ENCODE measurements around the gene TEP1.
A peak's percentile ranks its signal among the peaks of the same experiment; 100 is the strongest.

The TEP1 gene

DNA sequence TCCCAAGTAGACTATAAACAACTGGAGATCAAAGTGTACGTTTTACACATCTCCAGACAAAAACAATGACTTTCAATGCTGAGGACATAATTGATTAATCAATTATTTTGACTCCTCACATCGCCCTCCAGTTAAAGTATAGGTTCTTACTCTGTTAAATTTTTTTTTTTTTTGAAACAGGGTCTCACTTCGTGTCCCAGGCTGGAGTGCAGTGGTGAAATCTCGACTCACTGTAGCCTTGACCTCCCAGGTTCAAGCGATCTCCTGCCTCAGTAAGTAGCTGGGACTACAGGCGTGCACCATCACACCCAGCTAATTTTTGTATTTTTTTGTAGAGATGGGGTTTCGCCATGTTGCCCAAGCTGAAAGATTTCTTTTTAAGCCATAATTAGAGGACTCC is 79.3 kb downstream of the TEP1 start:
- DNase-seq = no peak

DNA sequence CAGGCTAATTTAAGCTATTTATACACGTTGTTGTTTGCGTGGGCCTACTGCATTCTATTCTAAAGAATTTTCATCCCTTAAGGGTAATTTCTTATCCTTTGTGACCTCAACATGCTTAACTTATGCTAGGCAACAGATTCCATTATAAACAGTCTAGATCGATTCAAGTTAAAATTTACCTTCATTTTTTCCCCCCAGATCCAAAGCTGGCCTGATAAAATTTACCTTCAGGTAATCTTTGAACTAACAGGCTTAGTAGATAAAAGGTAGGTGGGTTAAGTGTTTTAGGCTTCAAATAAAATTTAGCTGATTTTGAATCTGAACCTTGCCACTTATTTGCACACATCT is 79.8 kb downstream of the TEP1 start:
- DNase-seq = no peak

DNA sequence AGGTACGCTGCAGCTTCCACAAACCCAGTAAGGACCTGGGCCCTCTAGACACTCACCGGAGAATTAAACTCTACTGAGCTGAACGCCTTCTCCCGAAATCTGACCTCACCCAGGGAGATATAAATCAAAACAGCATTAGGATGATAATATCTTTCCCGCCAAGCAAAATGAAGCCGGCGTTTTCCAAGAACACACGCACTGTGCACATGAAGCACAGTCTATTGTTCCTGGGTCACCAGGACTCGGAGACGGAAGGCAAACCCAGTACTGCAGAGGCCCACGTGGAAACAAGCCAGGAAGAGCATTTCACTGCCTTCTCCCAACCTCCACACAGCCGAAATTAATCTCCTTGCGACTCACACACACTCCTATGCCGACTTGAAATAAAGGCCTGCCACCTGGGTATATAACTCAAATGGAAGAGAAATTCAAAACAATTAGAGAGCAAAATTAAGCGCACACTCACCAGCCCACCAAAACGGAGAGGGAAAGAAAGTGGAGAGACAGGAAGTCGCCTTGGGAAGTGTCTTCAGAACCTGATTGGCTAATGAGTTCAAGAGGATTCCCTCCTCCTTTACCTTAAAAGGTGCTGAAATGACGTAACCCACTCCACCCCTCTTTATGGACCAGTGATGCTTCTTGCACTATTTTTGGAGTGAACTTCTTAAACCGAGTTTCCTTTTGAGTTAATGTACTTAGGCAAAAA is 80.4 kb downstream of the TEP1 start, which contains the start of gene CCNB1IP1:
TSS of gene CCNB1IP1 (minus strand) at position 492 of the 706 bp plus-strand sequence. CDS start 16,756 bp downstream, outside the sequence.
- DNase-seq = peak; percentile 84

DNA sequence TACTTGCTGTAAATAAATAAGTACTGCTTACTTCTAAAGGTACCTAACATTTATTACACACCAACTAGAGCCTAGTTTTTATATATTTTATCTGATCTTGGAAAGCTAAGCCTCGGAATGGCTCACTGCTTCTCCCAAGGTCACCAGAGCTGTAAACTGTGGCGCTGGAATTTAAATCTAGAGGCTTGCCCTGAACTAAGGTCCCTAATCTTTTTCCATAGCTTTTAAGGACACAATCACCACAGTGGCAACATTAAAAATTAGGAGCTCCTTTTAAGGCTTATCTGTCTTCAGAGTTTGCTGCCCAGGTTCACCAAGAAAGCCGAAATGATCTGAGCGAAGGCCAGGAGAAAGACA is 80.9 kb downstream of the TEP1 start:
- DNase-seq = no peak

DNA sequence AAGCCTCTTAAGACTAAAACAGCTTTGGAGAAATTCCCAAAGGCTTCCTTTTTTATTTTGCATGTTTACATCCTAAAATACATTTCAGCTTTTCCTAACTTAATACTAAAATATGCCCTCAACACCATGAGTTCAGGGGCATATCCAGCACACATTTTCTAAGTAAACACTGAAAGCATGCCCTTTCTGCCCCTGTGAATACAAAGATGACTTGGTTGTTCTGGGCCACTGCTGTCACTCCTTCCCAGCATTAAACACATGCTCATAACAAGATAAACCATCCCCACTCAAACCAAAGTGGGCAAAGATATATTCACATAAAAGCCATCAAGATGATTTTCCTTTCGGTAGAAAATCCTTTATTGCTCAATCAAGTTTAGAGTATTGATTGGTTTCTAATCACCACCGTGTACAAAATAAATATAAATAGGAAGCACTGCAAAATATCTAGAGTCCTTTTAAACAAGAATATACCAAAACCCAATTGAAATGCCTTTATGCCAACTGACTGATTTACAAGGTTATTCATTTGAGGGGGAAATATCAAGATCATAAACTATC is 82.2 kb downstream of the TEP1 start:
- no peak for DNase-seq

DNA sequence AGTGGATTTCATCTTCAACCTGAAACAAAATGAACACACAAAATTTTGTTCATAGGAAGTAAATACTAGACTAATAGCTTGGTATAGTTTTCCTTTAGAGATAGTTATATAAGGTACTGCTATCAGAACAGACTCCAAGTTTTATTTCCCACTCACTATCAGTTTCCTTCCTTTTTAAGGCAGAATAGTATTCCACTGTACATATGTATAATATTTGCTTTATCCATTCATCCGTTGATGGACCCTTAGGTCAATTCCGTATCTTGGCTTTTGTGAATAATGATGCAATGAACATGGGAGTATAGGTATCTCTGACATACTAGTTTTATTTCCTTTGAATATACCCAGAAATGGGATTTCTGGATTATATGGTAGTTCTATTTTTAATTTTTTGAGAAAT is 83.9 kb downstream of the TEP1 start:
- no peak for DNase-seq

DNA sequence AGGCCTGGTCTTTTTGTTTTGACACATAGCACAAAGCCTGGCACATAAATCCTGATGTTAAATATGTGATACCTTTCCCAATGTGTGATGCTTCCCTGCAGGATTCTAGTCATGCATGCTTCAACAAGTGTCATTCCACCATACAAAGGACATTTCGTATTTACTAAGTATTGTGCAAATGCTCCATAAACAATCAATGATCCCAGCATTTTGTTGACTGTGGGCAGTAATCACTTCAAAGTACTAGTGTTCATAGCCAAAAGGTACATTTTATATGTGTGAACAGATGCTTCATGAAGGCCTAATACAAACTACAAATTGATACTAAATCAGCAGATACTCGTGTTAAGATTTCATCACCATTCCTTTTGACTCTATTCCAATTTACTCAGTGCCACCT is 84.6 kb downstream of the TEP1 start:
- DNase-seq = no peak

DNA sequence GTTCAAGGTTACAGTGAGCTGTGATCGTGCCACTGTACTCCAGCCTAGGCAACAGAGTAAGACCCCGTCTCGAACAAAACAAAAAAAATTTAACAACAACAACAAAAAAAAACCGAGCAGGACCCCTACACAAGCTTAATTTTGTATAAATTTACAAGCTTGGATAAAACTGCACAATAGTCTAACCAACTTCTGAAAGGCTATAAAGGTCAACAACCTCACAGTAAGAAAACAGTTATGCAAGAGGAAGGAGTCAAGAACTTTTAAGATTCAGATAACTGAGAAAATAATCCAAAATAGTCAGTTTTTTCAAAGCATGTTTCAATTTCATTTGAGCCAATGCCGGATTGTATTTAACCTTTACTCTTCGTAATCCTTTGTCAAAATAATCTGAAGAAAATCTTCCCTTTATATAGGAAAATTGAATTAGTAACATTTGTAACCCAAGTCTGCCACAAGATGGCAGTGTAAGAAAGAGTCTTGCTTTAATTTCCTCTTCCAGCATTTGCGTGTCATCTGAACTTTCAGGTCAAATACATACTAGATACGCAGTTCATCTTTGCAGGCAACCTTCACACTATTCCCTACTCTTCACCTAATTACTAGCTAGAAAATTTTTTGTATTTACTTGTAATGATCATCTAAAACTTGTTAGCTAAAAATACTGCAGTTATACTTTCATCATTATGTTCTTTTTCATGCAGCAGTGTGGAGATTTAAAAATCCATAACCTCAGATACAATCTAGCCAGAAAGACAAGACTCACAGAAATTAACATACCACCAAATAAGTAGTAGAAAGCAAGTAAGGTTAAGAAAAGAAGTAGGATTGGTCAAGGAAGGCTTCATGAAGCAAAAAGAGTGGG is 86.1 kb downstream of the TEP1 start:
- peak; percentile 9 for DNase-seq

DNA sequence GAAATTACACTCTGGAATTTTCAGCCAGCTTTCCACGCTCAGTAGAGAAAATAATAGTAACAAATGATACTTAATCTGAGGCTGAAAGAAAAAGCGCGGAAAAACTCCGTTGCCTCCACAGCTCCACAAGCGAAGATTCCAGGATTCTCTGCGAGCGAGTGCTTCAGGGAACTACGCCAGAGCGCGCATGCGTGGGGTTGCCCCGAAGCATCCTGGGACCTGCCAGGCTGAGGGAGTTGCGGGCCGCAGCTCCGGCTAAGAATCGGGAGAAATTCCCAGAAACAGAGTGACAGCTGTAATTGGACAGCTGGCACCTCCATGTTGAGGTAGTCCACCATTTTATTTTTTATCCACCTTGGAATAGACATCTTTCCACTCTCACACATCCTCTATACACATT is 95.6 kb downstream of the TEP1 start:
- no peak for DNase-seq
